ENCODE data around the gene KBTBD12. TPM values are rescaled to one million over a fixed set of nuclear protein-coding genes. Genes with fewer than 3 reads are reported as not detected.

The KBTBD12 gene
- total RNA-seq, 1 donor from 2014 or later, result 1.1 TPM

GRCh38 chr3:127975153-127976029 is 60.4 kb downstream of the KBTBD12 start:
- DNase-seq (ENCODE audit: low spot score) (no peak), ATAC-seq (no peak)
- intact Hi-C loops (cut with DNase I), result no loop called here

GRCh38 chr3:127978636-127979035 is 63.6 kb downstream of the KBTBD12 start:
- no peak for DNase-seq (ENCODE audit: low spot score)
- intact Hi-C loops (cut with DNase I), result no loop called here

GRCh38 chr3:127979473-127979872 is 64.4 kb downstream of the KBTBD12 start:
- intact Hi-C loops (cut with DNase I), result no loop called here
- no peak for DNase-seq (ENCODE audit: low spot score)

More at GRCh38 chr3:127978636-127979035, 63.6 kb downstream of the KBTBD12 start:
- ATAC-seq, result no peak

GRCh38 chr3:127981097-127981496 is 66.1 kb downstream of the KBTBD12 start:
- intact Hi-C loops (cut with DNase I), result no loop called here
- ATAC-seq (no peak), DNase-seq (ENCODE audit: low spot score) (no peak)

More at GRCh38 chr3:127979473-127979872, 64.4 kb downstream of the KBTBD12 start:
- no peak for ATAC-seq

GRCh38 chr3:127982155-127982554 is 67.1 kb downstream of the KBTBD12 start:
- intact Hi-C loops (cut with DNase I), result no loop called here
- ATAC-seq (no peak), DNase-seq (ENCODE audit: low spot score) (no peak)

- intact Hi-C loops (cut with DNase I), result no loop called here
- ATAC-seq, result no peak
- DNase-seq (ENCODE audit: low spot score), result no peak
Observed at GRCh38 chr3:127984241-127984975, 69.4 kb downstream of the KBTBD12 start.

GRCh38 chr3:127985216-127985615 is 70.2 kb downstream of the KBTBD12 start:
- no peak for DNase-seq (ENCODE audit: low spot score)
- intact Hi-C loops (cut with DNase I), result no loop called here
- ATAC-seq, result no peak

GRCh38 chr3:127985655-127986225 is 70.7 kb downstream of the KBTBD12 start:
- DNase-seq (ENCODE audit: low spot score) (no peak), ATAC-seq (no peak)
- intact Hi-C loops (cut with DNase I), result no loop called here

- peak; percentile 30 for DNase-seq (ENCODE audit: low spot score)
- intact Hi-C loops (cut with DNase I), result no loop called here
- no peak for ATAC-seq
Observed at GRCh38 chr3:127986803-127987202, 71.8 kb downstream of the KBTBD12 start.

GRCh38 chr3:127987309-127987995 is 72.4 kb downstream of the KBTBD12 start:
- no peak for DNase-seq (ENCODE audit: low spot score)
- no peak for ATAC-seq
- intact Hi-C loops (cut with DNase I), result no loop called here

GRCh38 chr3:127988770-127989557 is 73.9 kb downstream of the KBTBD12 start:
- ATAC-seq (no peak), DNase-seq (ENCODE audit: low spot score) (no peak)
- intact Hi-C loops (cut with DNase I), result no loop called here

GRCh38 chr3:127990051-127990450 is 75.0 kb downstream of the KBTBD12 start:
- DNase-seq (ENCODE audit: low spot score), result no peak
- intact Hi-C loops (cut with DNase I), result no loop called here
- no peak for ATAC-seq

- no peak for DNase-seq (ENCODE audit: low spot score)
- intact Hi-C loops (cut with DNase I), result no loop called here
Observed at GRCh38 chr3:127990461-127990860, 75.4 kb downstream of the KBTBD12 start.

GRCh38 chr3:127991251-127991650 is 76.2 kb downstream of the KBTBD12 start:
- DNase-seq (ENCODE audit: low spot score) (no peak), ATAC-seq (no peak)
- intact Hi-C loops (cut with DNase I), result no loop called here

More at GRCh38 chr3:127990461-127990860, 75.4 kb downstream of the KBTBD12 start:
- no peak for ATAC-seq

GRCh38 chr3:127991681-127992080 is 76.6 kb downstream of the KBTBD12 start:
- intact Hi-C loops (cut with DNase I), result no loop called here
- DNase-seq (ENCODE audit: low spot score) (no peak), ATAC-seq (no peak)

GRCh38 chr3:127992127-127992526 is 77.1 kb downstream of the KBTBD12 start:
- ATAC-seq (no peak), DNase-seq (ENCODE audit: low spot score) (no peak)
- intact Hi-C loops (cut with DNase I), result no loop called here

GRCh38 chr3:127994011-127994410 is 79.0 kb downstream of the KBTBD12 start:
- ATAC-seq, result no peak
- no peak for DNase-seq (ENCODE audit: low spot score)
- intact Hi-C loops (cut with DNase I), result no loop called here

GRCh38 chr3:127997016-127997415 is 82.0 kb downstream of the KBTBD12 start:
- ATAC-seq (no peak), DNase-seq (ENCODE audit: low spot score) (no peak)
- intact Hi-C loops (cut with DNase I), result no loop called here
